KMS-11 (cell line): ENCODE results near the gene MSL1.
A peak's percentile ranks its signal among the peaks of the same experiment; 100 is the strongest.

ENCODE experiments used
- H2AFZ ChIP-seq: fragments of 200-600 bp; sonication (generic); 2 replicates; pipeline ENCODE4 v1.6.1; 2016; ENCODE audit warnings: antibody characterized with exemption, mixed run types, low read depth
- H3K27ac ChIP-seq: fragments of 200-600 bp; sonication (generic); 2 replicates; pipeline ENCODE4 v1.6.1; 2016; ENCODE audit warnings: mild to moderate bottlenecking, mixed run types
- H3K27me3 ChIP-seq: fragments of 200-600 bp; sonication (generic); 2 replicates; pipeline ENCODE4 v1.6.1; 2017; ENCODE audit warnings: mild to moderate bottlenecking, low read depth, mixed run types, moderate library complexity; ENCODE audit not compliant: insufficient read depth
- H3K36me3 ChIP-seq: fragments of 200-600 bp; sonication (generic); 2 replicates; pipeline ENCODE4 v1.6.1; 2017; ENCODE audit warnings: mild to moderate bottlenecking, mixed run types; ENCODE audit not compliant: insufficient read depth
- H3K4me1 ChIP-seq: fragments of 200-600 bp; sonication (generic); 2 replicates; pipeline ENCODE4 v1.6.1; 2016; ENCODE audit warnings: mild to moderate bottlenecking, low read depth, mixed run types; ENCODE audit not compliant: poor library complexity, severe bottlenecking
- H3K4me2 ChIP-seq: fragments of 200-600 bp; sonication (generic); 2 replicates; pipeline ENCODE4 v1.7.0; 2016; ENCODE audit warnings: mild to moderate bottlenecking, mixed run types
- H3K4me3 ChIP-seq: fragments of 200-600 bp; sonication (generic); IDR thresholded peaks from 2 replicates; pipeline ENCODE4 v1.6.1; 2017; ENCODE audit warnings: low read depth, low read length, mixed read lengths; ENCODE audit not compliant: insufficient read depth
- H3K79me2 ChIP-seq: fragments of 200-600 bp; sonication (generic); 2 replicates; pipeline ENCODE4 v1.6.1; 2016; ENCODE audit warnings: low read depth, mixed run types; ENCODE audit not compliant: insufficient read depth
- H3K9ac ChIP-seq: fragments of 200-600 bp; sonication (generic); 2 replicates; pipeline ENCODE4 v1.6.1; 2016; ENCODE audit warnings: mild to moderate bottlenecking, mixed run types
- H4K20me1 ChIP-seq: fragments of 200-600 bp; sonication (generic); 2 replicates; pipeline ENCODE4 v1.6.1; 2016; ENCODE audit warnings: mild to moderate bottlenecking, mixed run types; ENCODE audit not compliant: insufficient read depth
- TF ChIP-seq, protein P1 (sequence below): fragments of 200-600 bp; sonication (generic); conservative IDR thresholded peaks from 2 replicates; pipeline ENCODE4 v1.6.1; 2017; ENCODE audit warnings: low read depth, mild to moderate bottlenecking, antibody characterized with exemption, low read length, moderate library complexity, mixed read lengths

The MSL1 gene

DNA sequence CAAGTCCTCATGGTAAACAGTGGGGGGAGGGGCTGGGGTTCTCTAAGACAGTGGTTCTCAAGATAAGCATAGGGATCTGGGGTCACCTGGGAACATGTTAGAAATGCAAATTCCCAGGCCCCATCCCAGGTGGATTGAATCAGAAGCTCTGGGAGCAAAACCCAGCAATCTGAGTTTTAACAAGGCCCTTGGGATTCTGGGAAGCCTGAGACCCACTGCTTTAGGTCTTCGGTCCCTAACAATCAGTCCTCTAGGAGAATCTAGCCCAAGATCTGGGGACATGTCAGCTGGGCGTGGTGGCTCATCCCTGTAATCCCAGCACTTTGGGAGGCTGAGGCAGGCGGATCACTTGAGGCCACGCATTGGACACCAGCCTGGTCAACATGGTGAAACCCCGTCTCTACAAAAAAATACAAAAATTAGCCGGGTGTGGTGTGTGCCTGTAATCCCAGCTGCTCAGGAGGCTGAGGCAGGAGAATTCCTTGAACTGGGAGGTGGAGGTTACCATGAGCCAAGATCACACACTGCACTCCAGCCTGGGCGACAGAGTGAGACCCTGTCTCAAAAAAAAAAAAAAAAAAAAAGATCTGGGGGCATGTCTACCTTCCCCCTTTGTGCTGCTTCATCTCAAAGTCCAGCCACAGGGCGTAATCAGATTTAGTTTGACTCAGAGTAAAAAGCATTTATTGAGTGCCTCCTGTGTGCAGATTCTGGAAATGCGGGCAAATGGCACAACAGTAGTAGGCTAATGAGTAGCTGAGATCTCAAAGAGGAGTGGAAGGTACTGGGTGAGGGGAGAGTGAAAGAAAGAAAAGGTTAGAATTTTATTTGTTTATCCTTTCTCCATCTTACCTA, 12.6 kb upstream of the MSL1 start:
- Histone ChIP-seq H3K36me3 (no peaks in the 10 kb centered on the region), H3K4me1 (peaks cover 63% of the 10 kb centered on the region), H3K9ac (no peak overlapping the region), H2AFZ (no peak overlapping the region), H3K4me3 (no peak overlapping the region), H3K27me3 (no peaks in the 10 kb centered on the region), H4K20me1 (no peaks in the 10 kb centered on the region), H3K27ac (no peak overlapping the region), H3K4me2 (no peak overlapping the region), H3K79me2 (no peaks in the 10 kb centered on the region)
- TF ChIP-seq, protein P1, sequence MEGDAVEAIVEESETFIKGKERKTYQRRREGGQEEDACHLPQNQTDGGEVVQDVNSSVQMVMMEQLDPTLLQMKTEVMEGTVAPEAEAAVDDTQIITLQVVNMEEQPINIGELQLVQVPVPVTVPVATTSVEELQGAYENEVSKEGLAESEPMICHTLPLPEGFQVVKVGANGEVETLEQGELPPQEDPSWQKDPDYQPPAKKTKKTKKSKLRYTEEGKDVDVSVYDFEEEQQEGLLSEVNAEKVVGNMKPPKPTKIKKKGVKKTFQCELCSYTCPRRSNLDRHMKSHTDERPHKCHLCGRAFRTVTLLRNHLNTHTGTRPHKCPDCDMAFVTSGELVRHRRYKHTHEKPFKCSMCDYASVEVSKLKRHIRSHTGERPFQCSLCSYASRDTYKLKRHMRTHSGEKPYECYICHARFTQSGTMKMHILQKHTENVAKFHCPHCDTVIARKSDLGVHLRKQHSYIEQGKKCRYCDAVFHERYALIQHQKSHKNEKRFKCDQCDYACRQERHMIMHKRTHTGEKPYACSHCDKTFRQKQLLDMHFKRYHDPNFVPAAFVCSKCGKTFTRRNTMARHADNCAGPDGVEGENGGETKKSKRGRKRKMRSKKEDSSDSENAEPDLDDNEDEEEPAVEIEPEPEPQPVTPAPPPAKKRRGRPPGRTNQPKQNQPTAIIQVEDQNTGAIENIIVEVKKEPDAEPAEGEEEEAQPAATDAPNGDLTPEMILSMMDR, result no peak

DNA sequence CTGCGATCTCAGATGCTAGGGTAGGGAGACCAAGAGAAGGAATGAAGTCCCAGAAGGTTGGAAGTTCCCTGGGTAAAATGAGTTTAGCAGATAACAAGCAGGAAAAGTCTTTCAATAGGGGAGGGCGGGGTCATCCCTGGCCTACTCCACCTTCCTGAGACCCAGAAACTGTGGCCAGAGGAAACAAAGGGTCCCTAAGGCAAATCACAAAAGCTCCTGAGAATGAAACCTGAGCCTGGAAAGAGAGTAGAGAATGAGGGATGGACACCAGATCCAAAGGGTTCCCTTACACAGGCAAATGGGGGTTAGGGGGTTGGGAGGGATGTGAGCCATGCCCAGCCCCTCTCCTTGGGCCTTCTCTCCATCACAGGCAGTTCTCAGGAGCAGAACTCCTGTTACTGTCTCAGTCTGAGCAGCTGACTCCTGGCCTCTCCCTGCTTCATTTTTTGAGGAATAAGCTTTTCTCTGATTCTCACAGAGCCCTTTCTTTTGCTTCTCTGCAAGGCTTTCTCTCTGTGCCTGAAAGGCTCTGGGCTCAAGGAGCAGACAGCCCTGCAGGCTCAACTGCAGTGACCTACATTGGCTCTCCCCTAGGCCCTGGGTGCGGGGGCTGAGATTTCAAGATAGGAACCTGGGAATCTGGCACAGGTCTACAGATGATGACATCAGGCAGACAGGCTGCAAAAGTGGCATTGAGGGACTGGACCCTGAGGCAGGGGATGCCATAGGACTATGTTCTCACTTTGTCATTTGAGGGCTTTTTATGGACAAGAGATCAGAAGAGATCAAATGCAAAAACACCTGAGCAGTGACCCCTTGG, 11.5 kb upstream of the MSL1 start:
- Histone ChIP-seq H3K36me3 (no peaks in the 10 kb centered on the region), H3K4me2 (no peak overlapping the region; the same call in 1 of the 2 replicates), H4K20me1 (no peaks in the 10 kb centered on the region), H3K4me3 (no peak overlapping the region), H3K27ac (no peak overlapping the region), H2AFZ (no peak overlapping the region), H3K79me2 (no peaks in the 10 kb centered on the region), H3K27me3 (no peaks in the 10 kb centered on the region), H3K4me1 (peaks cover 61% of the 10 kb centered on the region), H3K9ac (no peak overlapping the region)
- TF ChIP-seq, protein P1, result no peak

DNA sequence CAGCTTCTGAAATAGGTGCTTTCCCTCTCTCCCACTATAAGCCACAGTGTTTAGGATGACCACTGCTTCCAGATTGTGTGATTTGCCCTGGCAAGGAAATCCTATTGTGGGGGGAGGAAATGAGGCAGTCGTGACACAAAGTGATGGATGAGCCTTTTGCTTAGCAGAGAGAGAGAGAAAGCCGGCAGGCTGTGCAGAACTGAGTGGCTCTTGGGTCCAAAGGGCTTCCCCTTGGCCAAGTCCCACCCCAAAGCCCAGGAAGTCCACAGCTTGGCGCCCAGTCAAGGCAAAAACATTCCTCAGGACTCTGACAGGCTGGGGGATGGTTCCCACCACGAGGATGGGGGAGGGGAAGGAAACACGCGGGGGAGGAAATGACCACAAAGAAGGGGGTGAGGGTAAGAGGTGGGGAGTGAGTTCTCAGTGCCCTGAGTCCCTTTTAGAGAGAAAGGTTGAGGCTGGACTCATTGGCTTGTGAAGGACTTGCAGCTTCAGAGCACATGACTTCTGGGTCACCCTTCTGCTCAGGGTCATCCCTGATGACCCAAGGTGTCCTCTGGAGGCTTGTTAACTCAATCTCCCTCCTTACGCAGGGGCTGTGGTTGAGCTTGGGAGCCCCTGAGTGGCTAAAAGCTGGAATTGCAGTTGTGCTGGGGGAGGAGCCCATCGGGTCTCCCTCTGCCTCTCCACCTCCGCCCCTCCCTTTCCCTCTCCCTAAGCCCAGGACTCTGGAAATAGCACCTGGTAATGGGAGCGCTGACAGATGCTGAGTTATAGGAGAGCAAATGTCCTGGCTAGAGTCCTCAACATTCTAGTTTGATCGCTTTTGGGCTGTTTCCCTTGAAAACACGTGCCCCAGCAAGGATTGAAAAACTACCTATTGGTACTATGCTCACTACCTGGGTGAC, 10.3 kb upstream of the MSL1 start:
- Histone ChIP-seq H4K20me1 (no peaks in the 10 kb centered on the region), H3K9ac (peak overlapping the region; percentile 7; the same call in 1 of the 2 replicates), H3K4me2 (peak overlapping the region; percentile 86), H3K36me3 (no peaks in the 10 kb centered on the region), H3K27me3 (no peaks in the 10 kb centered on the region), H3K79me2 (no peaks in the 10 kb centered on the region), H3K27ac (peak overlapping the region; percentile 7; the same call in 1 of the 2 replicates), H2AFZ (peak overlapping the region; percentile 27), H3K4me1 (peaks cover 56% of the 10 kb centered on the region), H3K4me3 (no peak overlapping the region)
- TF ChIP-seq, protein P1, result peak; percentile 77

DNA sequence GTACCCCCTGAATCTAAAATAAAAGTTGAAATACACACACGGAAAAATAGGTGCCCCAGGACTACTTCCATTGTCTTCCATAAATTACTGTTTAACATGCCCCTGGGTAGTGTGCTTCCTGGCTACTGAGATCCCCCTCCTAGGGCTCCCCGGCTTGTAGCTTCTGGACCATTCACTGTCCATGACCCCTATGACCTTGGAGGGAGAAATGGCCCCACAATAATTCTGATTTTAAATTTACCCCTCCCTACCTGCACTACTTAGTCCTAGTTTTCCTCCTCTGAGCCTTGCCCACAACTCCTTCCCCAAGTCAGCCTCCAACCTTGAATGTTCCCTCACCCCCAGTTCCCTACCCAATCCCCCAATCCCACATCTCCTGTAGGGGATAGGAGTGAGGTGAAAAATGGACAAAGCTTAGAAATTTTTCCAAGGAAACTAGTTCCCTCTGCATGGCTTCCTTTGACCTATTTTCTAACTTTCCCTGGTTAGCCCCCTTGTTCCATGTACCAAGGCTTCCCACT, 9.5 kb upstream of the MSL1 start:
- Histone ChIP-seq H3K4me2 (peak overlapping the region; percentile 86; the same call in 1 of the 2 replicates), H4K20me1 (no peaks in the 10 kb centered on the region), H3K36me3 (no peaks in the 10 kb centered on the region), H3K4me1 (peaks cover 56% of the 10 kb centered on the region), H3K27ac (no peak overlapping the region), H3K9ac (peak overlapping the region; percentile 7; the same call in 1 of the 2 replicates), H3K4me3 (no peak overlapping the region), H3K79me2 (no peaks in the 10 kb centered on the region), H2AFZ (peak overlapping the region; percentile 48; the same call in 1 of the 2 replicates), H3K27me3 (no peaks in the 10 kb centered on the region)
- TF ChIP-seq, protein P1, result no peak
